ENCODE results near the gene VPS8. TPM values are rescaled to one million over a fixed set of nuclear protein-coding genes. Genes with fewer than 3 reads are reported as not detected.

The VPS8 gene
- total RNA-seq, 4 donors from 2014 or later, result 31.0 to 39.0 (median 32.6) TPM

DNA sequence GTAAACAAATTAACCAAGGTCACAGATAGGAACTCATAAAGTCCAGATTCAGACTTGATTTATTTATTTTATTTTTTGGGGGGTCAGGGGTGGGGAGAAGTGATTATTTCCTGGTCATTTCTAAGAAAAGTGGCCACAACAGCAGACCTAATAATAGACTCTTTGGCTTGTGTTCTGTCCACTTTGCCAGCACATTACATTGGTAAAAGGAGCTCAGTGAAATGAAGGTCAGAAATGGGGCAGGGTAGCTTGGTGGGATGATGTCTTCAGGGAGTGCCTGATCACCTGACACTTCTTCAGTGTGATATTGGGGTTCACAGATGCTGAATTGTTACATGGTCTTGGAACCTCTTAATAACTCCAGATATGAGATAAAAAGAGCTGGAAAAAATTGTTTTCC lies 10.1 kb downstream of the VPS8 start:
- Histone ChIP-seq H3K4me1 (peaks cover 4 to 18% (median 11%) of the 10 kb centered on the region in 4 donors), H3K9me3 (no peaks in the 10 kb centered on the region), H3K4me3 (no peak overlapping the region), H3K27me3 (no peaks in the 10 kb centered on the region), H3K36me3 (peaks cover 0 to 11% (median 1%) of the 10 kb centered on the region in 4 donors), H3K27ac (replicated peaks in 1 of 4) (no peak overlapping the region)
- DNase-seq (ENCODE audit: extremely low spot score), result no peak
- intact Hi-C loops (cut with DNase I), result no loop called here
- TF ChIP-seq, protein P1, sequence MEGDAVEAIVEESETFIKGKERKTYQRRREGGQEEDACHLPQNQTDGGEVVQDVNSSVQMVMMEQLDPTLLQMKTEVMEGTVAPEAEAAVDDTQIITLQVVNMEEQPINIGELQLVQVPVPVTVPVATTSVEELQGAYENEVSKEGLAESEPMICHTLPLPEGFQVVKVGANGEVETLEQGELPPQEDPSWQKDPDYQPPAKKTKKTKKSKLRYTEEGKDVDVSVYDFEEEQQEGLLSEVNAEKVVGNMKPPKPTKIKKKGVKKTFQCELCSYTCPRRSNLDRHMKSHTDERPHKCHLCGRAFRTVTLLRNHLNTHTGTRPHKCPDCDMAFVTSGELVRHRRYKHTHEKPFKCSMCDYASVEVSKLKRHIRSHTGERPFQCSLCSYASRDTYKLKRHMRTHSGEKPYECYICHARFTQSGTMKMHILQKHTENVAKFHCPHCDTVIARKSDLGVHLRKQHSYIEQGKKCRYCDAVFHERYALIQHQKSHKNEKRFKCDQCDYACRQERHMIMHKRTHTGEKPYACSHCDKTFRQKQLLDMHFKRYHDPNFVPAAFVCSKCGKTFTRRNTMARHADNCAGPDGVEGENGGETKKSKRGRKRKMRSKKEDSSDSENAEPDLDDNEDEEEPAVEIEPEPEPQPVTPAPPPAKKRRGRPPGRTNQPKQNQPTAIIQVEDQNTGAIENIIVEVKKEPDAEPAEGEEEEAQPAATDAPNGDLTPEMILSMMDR (IDR thresholded peaks at IDR 0.05), result no peak
- no peak for TF ChIP-seq POLR2AphosphoS5 (IDR thresholded peaks at IDR 0.05)
- TF ChIP-seq EP300 (IDR thresholded peaks at IDR 0.05), result no peak
- TF ChIP-seq POLR2A (IDR thresholded peaks at IDR 0.05; ENCODE audit: low read depth), result no peak

DNA sequence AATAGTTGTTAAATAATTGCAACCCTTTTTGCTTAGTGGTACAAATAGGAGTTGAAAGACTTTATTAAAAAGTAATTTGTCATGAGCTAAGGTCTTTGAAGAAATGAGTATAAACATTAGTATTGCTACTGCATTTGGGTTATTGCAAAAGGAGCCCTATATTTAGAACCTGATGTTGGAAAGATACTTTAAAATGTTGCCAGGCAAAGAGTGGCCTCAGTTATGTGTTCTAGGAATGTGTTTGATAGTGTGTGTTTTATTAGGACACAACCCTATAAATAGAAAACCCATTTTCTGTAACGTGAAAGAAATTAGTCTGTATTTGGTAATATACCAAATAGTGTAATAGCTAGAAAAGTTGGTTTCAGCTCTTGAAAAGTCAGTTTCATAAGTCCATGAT lies 10.7 kb downstream of the VPS8 start:
- H3K27ac ChIP-seq (replicated peaks in 1 of 4), result no peak overlapping the region
- DNase-seq (ENCODE audit: extremely low spot score), result no peak
- TF ChIP-seq POLR2A (IDR thresholded peaks at IDR 0.05; ENCODE audit: low read depth) (no peak), POLR2AphosphoS5 (IDR thresholded peaks at IDR 0.05) (no peak), EP300 (IDR thresholded peaks at IDR 0.05) (no peak)
- TF ChIP-seq, protein P1 (IDR thresholded peaks at IDR 0.05), result no peak
- no peak overlapping the region for H3K4me3 ChIP-seq
- 31% methylated on average over 1 of the region's 1 CpG for WGBS
- no peaks in the 10 kb centered on the region for H3K27me3 ChIP-seq
- intact Hi-C loops (cut with DNase I), result no loop called here
- peaks cover 0 to 17% (median 2%) of the 10 kb centered on the region in 4 donors for H3K36me3 ChIP-seq
- no peaks in the 10 kb centered on the region for H3K9me3 ChIP-seq
- H3K4me1 ChIP-seq, result peaks cover 4 to 13% (median 10%) of the 10 kb centered on the region in 4 donors

DNA sequence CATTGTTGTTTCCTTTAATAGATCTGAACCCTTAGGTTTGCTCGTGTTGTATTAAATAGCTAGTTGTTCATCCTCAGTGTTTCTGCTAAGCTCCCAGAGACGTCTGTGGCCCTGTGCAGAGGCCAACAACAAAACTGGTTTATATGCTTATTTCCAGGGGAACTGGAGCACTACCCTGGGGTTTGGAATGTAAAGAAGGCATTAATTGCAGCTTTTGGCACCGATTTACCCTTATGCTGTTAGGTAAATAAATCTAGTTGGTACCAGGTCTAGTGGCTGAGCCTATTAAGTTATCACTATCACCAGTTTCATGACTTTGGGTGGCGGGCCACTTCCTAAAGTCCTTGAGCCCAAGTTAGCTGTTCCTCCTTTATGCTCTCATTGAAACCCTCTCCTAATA lies 12.0 kb downstream of the VPS8 start:
- Histone ChIP-seq H3K27ac (replicated peaks in 1 of 4) (no peak overlapping the region), H3K4me3 (no peak overlapping the region), H3K4me1 (peaks cover 4 to 13% (median 9%) of the 10 kb centered on the region in 4 donors), H3K36me3 (peaks cover 0 to 28% (median 2%) of the 10 kb centered on the region in 4 donors), H3K9me3 (no peaks in the 10 kb centered on the region), H3K27me3 (no peaks in the 10 kb centered on the region)
- WGBS, result 68% methylated on average over 4 of the region's 4 CpGs
- DNase-seq (ENCODE audit: extremely low spot score), result no peak
- no peak for TF ChIP-seq EP300 (IDR thresholded peaks at IDR 0.05)
- TF ChIP-seq POLR2AphosphoS5 (IDR thresholded peaks at IDR 0.05), result no peak
- TF ChIP-seq, protein P1 (IDR thresholded peaks at IDR 0.05), result no peak
- TF ChIP-seq POLR2A (IDR thresholded peaks at IDR 0.05; ENCODE audit: low read depth), result no peak
- intact Hi-C loops (cut with DNase I), result no loop called here

DNA sequence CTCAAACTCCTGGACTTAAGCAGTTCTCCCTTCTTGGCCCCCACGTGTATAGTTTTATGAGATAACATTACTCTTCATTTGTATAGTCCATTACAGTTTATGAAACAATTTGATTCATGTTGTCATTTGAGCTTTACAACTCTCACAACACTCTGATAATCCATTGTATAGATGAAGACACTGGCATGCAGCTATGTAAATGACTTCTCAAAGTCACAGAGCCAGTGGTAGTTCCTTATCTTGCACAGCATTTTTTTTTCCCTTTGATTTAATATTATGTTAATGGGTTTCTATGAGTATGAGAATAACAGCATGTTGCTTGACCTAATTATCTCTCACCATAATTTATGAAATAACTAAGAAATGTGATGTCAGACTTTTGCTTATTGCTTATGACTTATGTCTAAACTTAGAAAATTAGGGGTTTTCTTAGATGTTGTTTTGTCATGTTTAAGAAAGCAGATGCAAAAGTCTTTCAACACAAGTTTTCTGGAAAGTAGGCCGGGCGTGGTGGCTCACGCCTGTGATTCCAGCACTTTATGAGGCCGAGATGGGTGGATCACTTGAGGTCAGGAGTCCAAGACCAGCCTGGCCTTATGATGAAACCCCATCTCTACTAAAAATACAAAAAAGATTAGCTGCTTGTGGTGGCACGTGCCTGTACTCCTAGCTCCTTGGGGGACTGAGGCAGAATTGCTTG lies 13.3 kb downstream of the VPS8 start:
- DNase-seq (ENCODE audit: extremely low spot score), result no peak
- no peak overlapping the region for H3K27ac ChIP-seq (replicated peaks in 1 of 4)
- no peaks in the 10 kb centered on the region for H3K27me3 ChIP-seq
- intact Hi-C loops (cut with DNase I), result no loop called here
- no peaks in the 10 kb centered on the region for H3K9me3 ChIP-seq
- H3K36me3 ChIP-seq, result peaks cover 0 to 32% (median 4%) of the 10 kb centered on the region in 4 donors
- TF ChIP-seq EP300 (IDR thresholded peaks at IDR 0.05) (no peak), POLR2AphosphoS5 (IDR thresholded peaks at IDR 0.05) (no peak), POLR2A (IDR thresholded peaks at IDR 0.05; ENCODE audit: low read depth) (no peak)
- TF ChIP-seq, protein P1 (IDR thresholded peaks at IDR 0.05), result no peak
- H3K4me1 ChIP-seq, result peaks cover 4 to 13% (median 9%) of the 10 kb centered on the region in 4 donors
- no peak overlapping the region for H3K4me3 ChIP-seq
- 95% methylated on average over 6 of the region's 6 CpGs for WGBS
